Stimulated activated memory B cell treated with anti-CD40 and anti-IgM and Interleukin-4, amounts not matched to agents 10 μg/mL and 1 μg/mL and 100 μg/mL, for 72 hours (primary cell): Measurements from ENCODE around the gene SNX11.
"Not testable (repeated sequence)": the region's sequence is repeated elsewhere in the genome, so short reads cannot be mapped to it uniquely, and the experiment has no call there.

Experiments used
- ATAC-seq: fragments of 150-1000 bp; cut with Tn5 transposase; 2 replicates; pipeline ENCODE4 v1.10.0; 2021
- H3K27ac Mint-ChIP-seq: one replicate; pipeline ENCODE4 v1.8.0; 2022; ENCODE audit warnings: mild to moderate bottlenecking, mixed read lengths
- H3K27me3 Mint-ChIP-seq: one replicate; pipeline ENCODE4 v1.8.0; 2022; ENCODE audit warnings: mixed read lengths
- H3K36me3 Mint-ChIP-seq: one replicate; pipeline ENCODE4 v1.8.0; 2022; ENCODE audit warnings: mixed read lengths
- H3K4me1 Mint-ChIP-seq: one replicate; pipeline ENCODE4 v1.8.0; 2022; ENCODE audit warnings: mixed read lengths
- H3K4me3 Mint-ChIP-seq: one replicate; pipeline ENCODE4 v1.8.0; 2022; ENCODE audit warnings: mild to moderate bottlenecking, moderate library complexity, mixed read lengths
- H3K9me3 Mint-ChIP-seq: one replicate; pipeline ENCODE4 v1.8.0; 2022; ENCODE audit warnings: mixed read lengths

The SNX11 gene

DNA sequence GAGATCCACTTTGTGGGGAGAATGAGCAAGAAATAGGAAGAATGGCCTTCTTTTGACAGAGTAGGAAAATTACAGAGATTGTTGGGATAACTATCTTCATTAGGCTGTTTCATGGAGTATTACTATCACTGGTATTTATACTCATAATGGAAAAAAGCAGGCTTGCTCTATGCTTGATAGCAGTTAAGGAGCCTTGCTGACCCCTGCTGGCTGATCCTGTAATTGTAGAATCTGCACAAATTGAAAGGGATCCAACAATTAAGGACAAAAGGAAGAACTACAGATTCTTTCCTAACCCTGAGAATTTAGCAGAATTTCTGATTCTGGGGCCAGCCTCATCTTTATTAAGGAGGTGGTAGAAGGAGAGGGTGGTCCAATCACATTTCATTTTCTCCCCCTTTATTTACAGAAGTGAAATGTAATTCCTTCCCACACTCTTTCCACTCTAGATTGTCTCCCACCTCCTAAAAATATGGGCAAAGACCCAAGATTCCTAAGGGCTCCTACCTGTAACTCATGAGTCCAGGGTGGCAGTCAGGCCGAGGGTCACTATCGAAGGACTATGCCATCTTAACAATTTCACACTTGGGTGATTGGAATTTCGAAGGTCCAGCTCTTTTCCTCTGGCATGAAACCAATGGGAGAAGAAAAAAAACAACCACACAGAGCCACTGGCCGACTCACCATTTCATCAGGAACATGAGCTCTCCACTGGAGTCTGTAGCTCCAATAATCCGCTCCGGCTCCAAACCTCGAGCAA, 33.1 kb upstream of the SNX11 start:
- Mint-ChIP-seq H3K27me3 (no peaks in the 10 kb centered on the region), H3K36me3 (peaks cover 21% of the 10 kb centered on the region), H3K9me3 (no peaks in the 10 kb centered on the region), H3K27ac (no peak overlapping the region), H3K4me3 (no peak overlapping the region), H3K4me1 (no peaks in the 10 kb centered on the region)
- ATAC-seq = no peak

DNA sequence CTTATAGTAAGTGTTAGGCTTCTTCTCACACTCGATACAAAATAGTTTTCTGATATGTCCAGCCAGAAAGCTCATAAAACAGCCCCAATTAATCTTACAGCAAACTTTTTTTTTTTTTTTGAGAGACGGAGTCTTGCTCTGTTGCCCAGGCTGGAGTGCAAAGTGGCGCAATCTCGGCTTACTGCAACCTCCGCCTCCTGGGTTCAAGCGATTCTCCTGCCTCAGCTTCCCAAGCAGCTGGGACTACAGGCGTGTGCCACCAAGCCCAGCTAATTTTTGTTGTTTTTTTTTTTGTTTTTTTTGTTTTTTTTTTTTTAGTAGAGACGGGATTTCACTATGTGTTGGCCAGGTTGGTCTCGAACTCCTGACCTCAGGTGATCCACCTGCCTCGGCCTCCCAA, 30.4 kb upstream of the SNX11 start:
- H3K4me3 Mint-ChIP-seq, H3K4me1 Mint-ChIP-seq, H3K9me3 Mint-ChIP-seq, ATAC-seq, H3K27me3 Mint-ChIP-seq, H3K27ac Mint-ChIP-seq: not testable (repeated sequence)
- H3K36me3 Mint-ChIP-seq = peaks cover 21% of the 10 kb centered on the region

- no peak overlapping the region for H3K27ac Mint-ChIP-seq
- ATAC-seq = no peak
- no peaks in the 10 kb centered on the region for H3K4me1 Mint-ChIP-seq
- H3K9me3 Mint-ChIP-seq = no peaks in the 10 kb centered on the region
- H3K4me3 Mint-ChIP-seq = no peak overlapping the region
- no peaks in the 10 kb centered on the region for H3K36me3 Mint-ChIP-seq
- H3K27me3 Mint-ChIP-seq = no peaks in the 10 kb centered on the region
These were observed 25.7 kb upstream of the SNX11 start for GRCh38 chr17:48081858-48082257.

DNA sequence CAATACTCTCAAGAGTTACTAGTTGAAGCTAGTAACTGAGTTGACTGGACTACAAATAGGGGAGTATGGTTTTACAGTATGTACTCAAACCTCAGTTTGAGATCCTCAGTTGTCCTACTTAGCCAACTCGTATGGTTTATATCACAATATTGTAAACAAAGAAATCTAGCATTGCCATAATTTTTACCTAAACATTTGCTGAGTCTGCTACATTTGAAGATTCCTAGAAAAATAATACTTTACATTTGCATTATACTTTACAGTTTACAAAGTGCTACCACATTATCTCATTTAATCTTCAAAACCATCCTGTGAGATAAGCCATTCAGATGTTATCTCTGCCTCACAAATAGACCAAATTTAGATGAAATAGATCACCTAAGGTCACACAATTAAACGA, 22.6 kb upstream of the SNX11 start:
- peaks cover 9% of the 10 kb centered on the region for H3K36me3 Mint-ChIP-seq
- no peaks in the 10 kb centered on the region for H3K4me1 Mint-ChIP-seq
- H3K9me3 Mint-ChIP-seq = no peaks in the 10 kb centered on the region
- H3K4me3 Mint-ChIP-seq = no peak overlapping the region
- no peak for ATAC-seq
- no peak overlapping the region for H3K27ac Mint-ChIP-seq
- H3K27me3 Mint-ChIP-seq = no peaks in the 10 kb centered on the region

GRCh38 chr17:48093341-48094045, 14.1 kb upstream of the SNX11 start:
- Mint-ChIP-seq H3K4me3 (no peak overlapping the region), H3K27me3 (no peaks in the 10 kb centered on the region), H3K9me3 (no peaks in the 10 kb centered on the region), H3K27ac (no peak overlapping the region), H3K4me1 (peaks cover 20% of the 10 kb centered on the region), H3K36me3 (peaks cover 17% of the 10 kb centered on the region)
- no peak for ATAC-seq

- peaks cover 3% of the 10 kb centered on the region for H3K36me3 Mint-ChIP-seq
- H3K27ac Mint-ChIP-seq = no peak overlapping the region
- no peak for ATAC-seq
- H3K4me3 Mint-ChIP-seq = no peak overlapping the region
- no peaks in the 10 kb centered on the region for H3K27me3 Mint-ChIP-seq
- H3K9me3 Mint-ChIP-seq = no peaks in the 10 kb centered on the region
- H3K4me1 Mint-ChIP-seq = peaks cover 31% of the 10 kb centered on the region
These were observed 12.0 kb upstream of the SNX11 start for GRCh38 chr17:48095611-48096010.

GRCh38 chr17:48100160-48100559, 7.4 kb upstream of the SNX11 start:
- no peaks in the 10 kb centered on the region for H3K9me3 Mint-ChIP-seq
- H3K27ac Mint-ChIP-seq = peak overlapping the region; percentile 97
- H3K4me1 Mint-ChIP-seq = peaks cover 54% of the 10 kb centered on the region
- peak overlapping the region; percentile 95 for H3K4me3 Mint-ChIP-seq
- no peaks in the 10 kb centered on the region for H3K27me3 Mint-ChIP-seq
- no peak for ATAC-seq
- H3K36me3 Mint-ChIP-seq = no peaks in the 10 kb centered on the region

DNA sequence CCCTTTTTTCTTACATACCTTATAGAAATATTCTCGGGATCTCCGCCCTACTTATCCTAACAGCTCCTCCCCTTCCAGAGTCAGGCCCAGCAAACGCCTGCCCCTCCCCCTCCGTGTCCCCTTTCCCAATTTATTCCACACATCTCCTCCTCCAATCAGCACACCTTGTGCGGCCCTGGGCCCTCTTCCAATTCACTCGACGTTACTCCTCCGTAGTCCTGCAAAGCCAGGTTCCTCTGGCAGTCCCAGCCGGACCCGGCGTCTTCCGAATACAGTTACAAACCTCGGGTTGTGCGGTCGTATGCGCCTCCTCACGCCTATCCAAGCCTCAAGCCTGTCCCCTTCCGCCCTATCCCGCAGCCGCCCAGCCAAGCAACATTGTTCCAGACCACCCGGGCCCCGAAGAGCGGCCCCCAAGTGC, 7.0 kb upstream of the SNX11 start:
- H3K4me1 Mint-ChIP-seq = peaks cover 54% of the 10 kb centered on the region

DNA sequence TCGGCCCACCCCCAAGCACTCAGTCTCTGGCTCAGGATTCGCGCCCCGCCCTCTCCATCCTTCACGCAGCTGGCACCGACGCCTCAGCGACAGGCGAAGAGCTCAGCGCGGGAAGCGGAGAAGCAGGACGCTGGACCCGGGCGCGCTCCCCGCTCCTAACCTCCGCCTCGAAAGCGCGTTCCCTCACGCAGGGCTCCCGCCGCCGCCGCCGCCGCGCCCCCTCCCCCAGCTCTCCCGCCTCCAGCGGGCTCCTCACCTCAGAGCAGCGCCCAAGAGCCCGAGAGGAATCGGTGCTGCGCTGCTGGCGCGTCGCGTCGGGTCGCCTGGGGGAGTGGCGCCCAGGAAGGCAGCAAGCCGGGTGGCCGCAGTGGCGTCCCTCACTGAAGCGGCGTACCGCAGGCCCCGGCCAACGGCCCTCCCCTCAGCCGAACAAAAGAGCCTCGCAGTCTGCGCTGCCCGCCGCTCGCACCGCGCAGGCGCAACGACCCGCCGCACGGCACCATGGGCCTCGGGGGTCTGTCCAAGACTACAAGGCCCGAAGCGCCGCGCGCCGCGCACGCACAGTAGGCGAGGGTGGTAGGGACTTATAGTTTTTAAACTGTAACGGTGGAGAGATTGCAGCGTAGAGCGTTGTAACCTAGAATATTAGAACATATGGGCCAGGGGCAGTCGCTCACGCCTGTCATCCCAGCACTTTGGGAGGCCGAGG, 6.4 kb upstream of the SNX11 start, which contains the start of gene CBX1:
CBX1 (minus strand) TSS at position 467 of the 709 bp plus-strand sequence. CDS start 24,474 bp downstream, outside the sequence.
- no peaks in the 10 kb centered on the region for H3K9me3 Mint-ChIP-seq
- no peaks in the 10 kb centered on the region for H3K27me3 Mint-ChIP-seq
- peak within 1 kb of the TSS; percentile 97 for H3K27ac Mint-ChIP-seq
- H3K4me1 Mint-ChIP-seq = peaks cover 54% of the 10 kb centered on the region
- no peaks in the 10 kb centered on the region for H3K36me3 Mint-ChIP-seq
- ATAC-seq = peak; percentile 99
- peak within 1 kb of the TSS; percentile 95 for H3K4me3 Mint-ChIP-seq

More for the DNA sequence above, 7.0 kb upstream of the SNX11 start:
- Mint-ChIP-seq H3K9me3 (no peaks in the 10 kb centered on the region), H3K36me3 (no peaks in the 10 kb centered on the region), H3K4me3 (peak overlapping the region; percentile 95), H3K27me3 (no peaks in the 10 kb centered on the region), H3K27ac (peak overlapping the region; percentile 97)
- ATAC-seq = no peak

DNA sequence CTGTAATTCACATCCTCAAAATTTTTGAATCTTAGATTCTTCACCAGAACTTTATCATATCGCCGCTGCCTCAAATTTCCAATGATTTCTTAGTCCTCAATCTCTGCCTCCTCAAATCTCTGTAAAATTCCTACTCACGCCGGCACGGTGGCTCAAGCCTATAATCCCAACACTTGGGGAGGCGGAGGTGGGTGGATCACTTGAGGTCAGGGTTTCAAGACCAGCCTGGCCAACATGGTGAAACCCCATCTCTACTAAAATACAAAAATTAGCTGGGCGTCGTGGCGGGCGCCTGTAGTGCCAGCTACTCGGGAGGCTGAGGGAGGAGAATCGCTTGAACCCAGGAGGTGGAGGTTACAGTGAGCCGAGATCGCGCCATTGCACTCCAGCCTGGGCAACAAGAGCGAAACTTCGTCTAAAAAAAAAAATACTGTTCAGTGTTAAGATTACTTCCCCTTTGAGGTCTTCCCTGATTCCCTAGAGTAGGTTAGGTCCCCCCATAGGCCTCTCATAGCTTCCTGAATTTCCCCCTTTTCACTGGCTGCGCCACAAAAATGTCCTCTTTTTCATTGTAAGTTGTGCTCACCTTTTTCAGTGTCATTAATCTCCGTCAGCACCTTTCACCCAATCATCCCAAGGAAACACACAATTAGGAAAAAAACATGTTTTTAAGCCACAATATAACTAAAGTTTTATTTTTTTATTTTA, 5.4 kb upstream of the SNX11 start:
- Mint-ChIP-seq H3K9me3 (no peaks in the 10 kb centered on the region), H3K27ac (peak overlapping the region; percentile 97), H3K4me1 (peaks cover 62% of the 10 kb centered on the region), H3K4me3 (peak overlapping the region; percentile 75), H3K36me3 (no peaks in the 10 kb centered on the region), H3K27me3 (no peaks in the 10 kb centered on the region)
- ATAC-seq = no peak

- H3K4me3 Mint-ChIP-seq = no peak overlapping the region
- ATAC-seq = no peak
- H3K36me3 Mint-ChIP-seq = no peaks in the 10 kb centered on the region
- H3K27ac Mint-ChIP-seq = peak overlapping the region; percentile 97
- no peaks in the 10 kb centered on the region for H3K27me3 Mint-ChIP-seq
- H3K4me1 Mint-ChIP-seq = peaks cover 60% of the 10 kb centered on the region
- H3K9me3 Mint-ChIP-seq = no peaks in the 10 kb centered on the region
These were observed 4.5 kb upstream of the SNX11 start for GRCh38 chr17:48102798-48103715.

DNA sequence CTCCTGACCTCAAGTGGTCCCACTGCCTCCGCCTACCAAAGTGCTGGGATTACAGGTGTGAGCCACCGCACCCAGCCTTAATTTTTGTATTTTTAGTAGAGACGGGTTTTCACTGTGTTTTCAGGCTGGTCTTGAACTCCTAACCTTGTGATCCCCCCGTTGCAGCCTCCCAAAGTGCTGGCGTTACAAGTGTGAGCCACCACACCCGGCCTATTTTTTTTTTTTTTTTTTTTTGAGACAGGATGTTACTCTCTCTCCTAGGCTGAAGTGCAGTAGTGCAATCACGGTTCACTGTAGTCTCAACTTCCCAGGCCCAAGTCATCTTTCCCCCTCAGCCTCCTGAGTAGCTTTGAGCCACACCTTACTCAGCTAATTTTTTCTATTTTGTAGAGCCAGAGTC, 3.1 kb upstream of the SNX11 start:
- ATAC-seq = no peak
- Mint-ChIP-seq H3K36me3 (no peaks in the 10 kb centered on the region), H3K27ac (no peak overlapping the region), H3K4me3 (no peak overlapping the region), H3K27me3 (no peaks in the 10 kb centered on the region), H3K4me1 (peaks cover 62% of the 10 kb centered on the region), H3K9me3 (no peaks in the 10 kb centered on the region)

DNA sequence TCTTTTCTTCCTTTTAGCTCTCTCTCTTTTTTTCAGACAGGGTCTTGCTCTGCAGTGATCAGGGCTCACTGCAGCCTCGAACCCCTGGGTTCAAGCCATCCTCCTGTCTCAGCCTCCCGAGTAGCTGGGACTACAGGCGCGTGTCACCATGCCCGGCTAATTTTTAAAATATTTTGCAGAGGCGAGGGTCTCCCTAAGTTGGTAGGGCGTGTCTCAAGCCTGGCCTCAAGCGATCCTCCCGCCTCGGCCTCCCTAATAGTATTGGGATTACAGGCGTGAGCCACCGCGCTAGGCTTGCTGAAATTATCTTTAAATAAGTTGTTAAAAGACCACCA, 797 bp upstream of the SNX11 start:
- peaks cover 63% of the 10 kb centered on the region for H3K4me1 Mint-ChIP-seq
- H3K36me3 Mint-ChIP-seq = peaks cover 6% of the 10 kb centered on the region
- H3K4me3 Mint-ChIP-seq = peak overlapping the region; percentile 97
- no peak for ATAC-seq
- H3K9me3 Mint-ChIP-seq = no peaks in the 10 kb centered on the region
- H3K27ac Mint-ChIP-seq = peak overlapping the region; percentile 89
- H3K27me3 Mint-ChIP-seq = no peaks in the 10 kb centered on the region

DNA sequence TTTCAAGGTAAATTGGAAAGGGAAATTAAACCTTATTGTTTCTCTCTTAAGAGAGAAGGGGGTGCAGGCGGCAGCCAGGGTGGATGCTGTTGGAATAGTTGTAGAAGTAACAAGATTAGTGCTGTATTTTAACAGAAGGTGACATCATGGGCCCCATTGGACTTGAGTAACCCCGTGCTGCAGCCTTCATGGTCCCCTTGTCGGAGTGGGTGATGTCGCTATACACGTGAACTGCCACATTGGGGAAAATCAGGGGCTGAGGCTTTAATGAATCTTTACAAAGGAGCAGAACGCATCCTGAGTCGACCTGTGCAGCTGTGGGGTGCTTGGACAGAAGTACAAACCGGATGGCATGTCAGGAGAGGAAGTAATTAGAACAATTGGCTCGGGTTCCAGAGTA, 3.2 kb downstream of the SNX11 start:
- ATAC-seq = no peak
- Mint-ChIP-seq H3K27ac (peak overlapping the region; percentile 89), H3K36me3 (peaks cover 24% of the 10 kb centered on the region), H3K27me3 (no peaks in the 10 kb centered on the region), H3K4me1 (peaks cover 65% of the 10 kb centered on the region), H3K4me3 (peak overlapping the region; percentile 97), H3K9me3 (no peaks in the 10 kb centered on the region)
